Endodermal cell (in vitro differentiated cells): ENCODE data around the gene KIAA0930. TPM values are rescaled to one million over a fixed set of nuclear protein-coding genes. Genes with fewer than 3 reads are reported as not detected.

Experiments used
- DNase-seq: peaks from one replicate; pipeline ENCODE4 v3.0.0-alpha.2; 2017
- H3K27ac ChIP-seq: 2 replicates; pipeline ENCODE4 v1.5.1; 2013; ENCODE audit warnings: mild to moderate bottlenecking, low read depth, low read length, moderate library complexity
- H3K27me3 ChIP-seq: 2 replicates; pipeline ENCODE4 v1.6.1; 2013; ENCODE audit warnings: mild to moderate bottlenecking, low read length, moderate library complexity; ENCODE audit not compliant: insufficient read depth, control insufficient read depth, poor library complexity, severe bottlenecking
- H3K36me3 ChIP-seq: 2 replicates; pipeline ENCODE4 v1.7.0; 2013; ENCODE audit warnings: mild to moderate bottlenecking, low read length, moderate library complexity; ENCODE audit not compliant: control insufficient read depth, insufficient read depth
- H3K4me1 ChIP-seq: one replicate; pipeline ENCODE4 v1.7.0; 2013; ENCODE audit warnings: low read length; ENCODE audit not compliant: control insufficient read depth, insufficient read depth
- H3K4me3 ChIP-seq: 2 replicates; pipeline ENCODE4 v1.5.1; 2013; ENCODE audit warnings: mild to moderate bottlenecking, low read length, moderate library complexity
- H3K9ac ChIP-seq: 2 replicates; pipeline ENCODE4 v1.6.1; 2013; ENCODE audit warnings: mild to moderate bottlenecking, low read length, moderate library complexity; ENCODE audit not compliant: poor library complexity, severe bottlenecking; ENCODE audit errors: extremely low read depth
- H3K9me3 ChIP-seq: 2 replicates; pipeline ENCODE4 v1.6.1; 2013; ENCODE audit warnings: mild to moderate bottlenecking, low read length, moderate library complexity; ENCODE audit not compliant: control insufficient read depth
- H3K27ac Mint-ChIP-seq: 2 replicates; pipeline ENCODE4 v1.8.0; 2020; ENCODE audit warnings: mixed read lengths
- H3K27me3 Mint-ChIP-seq: 2 replicates; pipeline ENCODE4 v1.8.0; 2021; ENCODE audit warnings: mild to moderate bottlenecking, mixed read lengths; ENCODE audit not compliant: insufficient read depth
- H3K36me3 Mint-ChIP-seq: 2 replicates; pipeline ENCODE4 v1.8.0; 2020; ENCODE audit warnings: low read depth, mixed read lengths
- H3K4me1 Mint-ChIP-seq: 2 replicates; pipeline ENCODE4 v1.8.0; 2020; ENCODE audit warnings: mixed read lengths
- H3K4me3 Mint-ChIP-seq: 2 replicates; pipeline ENCODE4 v1.8.0; 2020; ENCODE audit warnings: mild to moderate bottlenecking, moderate library complexity, mixed read lengths
- H3K9me3 Mint-ChIP-seq: 2 replicates; pipeline ENCODE4 v1.8.0; 2020; ENCODE audit warnings: mild to moderate bottlenecking, mixed read lengths
- WGBS, 2 experiments: methylation state at CpG; one replicate each; pipeline versions ENCODE4 v1.1.5 to v1.1.7; 2013; ENCODE audit warnings: missing lambda C conversion rate in 2 of 2, mixed read lengths in 1 of 2; ENCODE audit not compliant: insufficient coverage in 1 of 2, insufficient read length in 1 of 2; 5-methylcytosine and 5-hydroxymethylcytosine counted together
- total RNA-seq, 2 donors: library from RNA; stranded (reverse); fragmentation: NEBNext Ultra II Directional in 1 of 2; extraction: Animal tissue kit (Norgen Biotek cat#: 25700) in 1 of 2; gene quantifications; 2 replicates in 1 of 2; 3 replicates in 1 of 2; pipeline ENCODE4 v1.2.1, GENCODE V29; 2021
- TF ChIP-seq, protein P1 (sequence below): fragments of 200-600 bp; sonication (generic); conservative IDR thresholded peaks from 2 replicates; pipeline ENCODE4 v1.5.0; 2021; ENCODE audit warnings: antibody characterized with exemption, mild to moderate bottlenecking

KIAA0930 gene
- total RNA-seq, 2 donors from 2014 or later = 36.2 to 47.8 TPM

DNA sequence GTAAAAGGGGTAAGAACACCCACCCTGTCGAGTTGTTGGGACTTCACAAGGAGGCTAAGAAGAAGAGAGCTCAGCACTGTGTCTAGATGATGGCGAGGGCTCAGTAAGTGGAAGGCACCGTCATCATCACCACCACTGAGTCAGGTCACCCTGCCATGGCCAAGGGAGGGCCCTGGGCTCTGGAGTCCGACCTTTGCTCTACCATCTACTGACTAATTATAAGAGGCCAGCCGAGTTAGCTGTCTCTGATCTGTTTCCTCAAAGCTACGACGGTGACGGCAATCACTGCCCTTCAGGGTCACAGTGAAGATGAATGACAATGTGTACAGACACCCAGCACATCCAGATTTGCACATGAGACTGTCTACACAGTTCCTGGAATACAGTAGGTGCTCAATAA lies 29.3 kb downstream of the KIAA0930 start:
- 94 to 100% methylated on average over 5 to 8 of the region's 8 CpGs for WGBS, 2 experiments
- TF ChIP-seq, protein P1, sequence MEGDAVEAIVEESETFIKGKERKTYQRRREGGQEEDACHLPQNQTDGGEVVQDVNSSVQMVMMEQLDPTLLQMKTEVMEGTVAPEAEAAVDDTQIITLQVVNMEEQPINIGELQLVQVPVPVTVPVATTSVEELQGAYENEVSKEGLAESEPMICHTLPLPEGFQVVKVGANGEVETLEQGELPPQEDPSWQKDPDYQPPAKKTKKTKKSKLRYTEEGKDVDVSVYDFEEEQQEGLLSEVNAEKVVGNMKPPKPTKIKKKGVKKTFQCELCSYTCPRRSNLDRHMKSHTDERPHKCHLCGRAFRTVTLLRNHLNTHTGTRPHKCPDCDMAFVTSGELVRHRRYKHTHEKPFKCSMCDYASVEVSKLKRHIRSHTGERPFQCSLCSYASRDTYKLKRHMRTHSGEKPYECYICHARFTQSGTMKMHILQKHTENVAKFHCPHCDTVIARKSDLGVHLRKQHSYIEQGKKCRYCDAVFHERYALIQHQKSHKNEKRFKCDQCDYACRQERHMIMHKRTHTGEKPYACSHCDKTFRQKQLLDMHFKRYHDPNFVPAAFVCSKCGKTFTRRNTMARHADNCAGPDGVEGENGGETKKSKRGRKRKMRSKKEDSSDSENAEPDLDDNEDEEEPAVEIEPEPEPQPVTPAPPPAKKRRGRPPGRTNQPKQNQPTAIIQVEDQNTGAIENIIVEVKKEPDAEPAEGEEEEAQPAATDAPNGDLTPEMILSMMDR = no peak
- Mint-ChIP-seq H3K4me3 (no peak overlapping the region), H3K9me3 (no peaks in the 10 kb centered on the region), H3K4me1 (peaks cover 14% of the 10 kb centered on the region), H3K36me3 (peaks cover 1% of the 10 kb centered on the region), H3K27me3 (no peaks in the 10 kb centered on the region), H3K27ac (no peak overlapping the region)
- H3K4me1 ChIP-seq = peaks cover 9% of the 10 kb centered on the region
- no peak overlapping the region for H3K9ac ChIP-seq
- H3K4me3 ChIP-seq = no peak overlapping the region
- H3K9me3 ChIP-seq = no peaks in the 10 kb centered on the region
- DNase-seq = no peak
- H3K27ac ChIP-seq = no peak overlapping the region
- H3K27me3 ChIP-seq = no peaks in the 10 kb centered on the region
- no peaks in the 10 kb centered on the region for H3K36me3 ChIP-seq

DNA sequence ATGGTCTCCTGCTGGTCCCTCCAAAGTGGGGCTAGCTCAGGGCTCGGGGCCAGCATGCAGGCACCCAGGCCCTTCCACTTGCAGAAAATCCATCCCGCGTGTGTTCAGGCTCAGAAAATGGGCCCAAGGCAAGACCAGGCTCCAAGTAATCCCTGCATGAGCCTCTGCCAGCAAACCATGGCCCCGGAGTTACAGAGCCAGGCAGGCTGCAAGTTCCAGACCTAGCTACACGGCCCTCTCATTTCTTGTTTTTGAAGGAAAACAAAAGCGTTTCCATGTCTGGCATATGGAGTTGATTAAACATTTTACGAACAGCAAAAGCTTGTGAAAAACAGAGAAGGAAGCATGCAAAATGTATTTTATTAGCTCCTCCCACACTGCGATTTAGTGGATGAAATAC lies 29.7 kb downstream of the KIAA0930 start:
- H3K9ac ChIP-seq = no peak overlapping the region
- no peak overlapping the region for H3K27ac Mint-ChIP-seq
- H3K27ac ChIP-seq = no peak overlapping the region

DNA sequence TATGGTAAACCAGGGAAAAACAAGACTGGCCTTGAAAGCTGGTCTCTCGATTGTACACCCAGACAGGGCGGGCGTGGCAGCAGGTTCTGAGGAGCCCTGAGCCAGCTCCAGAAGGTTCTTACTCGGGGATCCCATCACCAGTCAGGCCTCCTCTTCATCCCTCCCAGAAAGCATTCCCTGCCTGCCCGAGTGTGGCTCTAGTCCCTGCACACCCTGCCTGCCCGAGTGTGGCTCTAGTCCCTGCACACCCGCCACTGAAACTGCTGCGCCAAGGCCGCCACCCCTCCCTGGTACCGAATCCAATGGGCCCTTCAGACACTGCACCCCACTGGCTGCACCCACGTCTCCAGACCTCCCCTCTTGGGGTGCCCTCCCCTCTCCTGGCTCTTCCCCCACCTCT lies 30.1 kb downstream of the KIAA0930 start:
- no peaks in the 10 kb centered on the region for H3K9me3 Mint-ChIP-seq
- Histone ChIP-seq H3K27me3 (no peaks in the 10 kb centered on the region), H3K4me3 (no peak overlapping the region), H3K27ac (no peak overlapping the region), H3K9ac (no peak overlapping the region), H3K9me3 (no peaks in the 10 kb centered on the region), H3K4me1 (peaks cover 9% of the 10 kb centered on the region), H3K36me3 (no peaks in the 10 kb centered on the region)
- 91% methylated on average over 10 to 11 of the region's 11 CpGs for WGBS, 2 experiments
- no peak for DNase-seq
- TF ChIP-seq, protein P1 = no peak
- peaks cover 5% of the 10 kb centered on the region for H3K36me3 Mint-ChIP-seq
- H3K27ac Mint-ChIP-seq = no peak overlapping the region
- H3K4me1 Mint-ChIP-seq = peaks cover 14% of the 10 kb centered on the region
- H3K27me3 Mint-ChIP-seq = no peaks in the 10 kb centered on the region
- H3K4me3 Mint-ChIP-seq = no peak overlapping the region

More for the DNA sequence above, 29.7 kb downstream of the KIAA0930 start:
- Mint-ChIP-seq H3K27me3 (no peaks in the 10 kb centered on the region), H3K4me1 (peaks cover 14% of the 10 kb centered on the region), H3K4me3 (no peak overlapping the region), H3K36me3 (peaks cover 1% of the 10 kb centered on the region), H3K9me3 (no peaks in the 10 kb centered on the region)
- Histone ChIP-seq H3K4me1 (peaks cover 9% of the 10 kb centered on the region), H3K27me3 (no peaks in the 10 kb centered on the region), H3K36me3 (no peaks in the 10 kb centered on the region), H3K4me3 (no peak overlapping the region), H3K9me3 (no peaks in the 10 kb centered on the region)
- 93 to 99% methylated on average over 8 of the region's 8 CpGs for WGBS, 2 experiments
- TF ChIP-seq, protein P1 = no peak
- DNase-seq = no peak
